Fibroblast of villous mesenchyme (primary cell): ENCODE results near the gene ITGAL. TPM values are rescaled to one million over a fixed set of nuclear protein-coding genes. Genes with fewer than 3 reads are reported as not detected.
"Not testable (repeated sequence)": the region's sequence is repeated elsewhere in the genome, so short reads cannot be mapped to it uniquely, and the experiment has no call there.

ENCODE experiments used
- DNase-seq: peaks from one replicate; pipeline ENCODE4 v3.0.0-alpha.2; 2010; ENCODE audit warnings: low read depth
- H3K4me3 ChIP-seq: 2 replicates; pipeline ENCODE4 v1.5.1; 2011; ENCODE audit warnings: low read depth, mild to moderate bottlenecking, low read length
- total RNA-seq: library from RNA; depleted of rRNA; stranded (reverse); fragments of >200 nt; gene quantifications from 2 replicates; pipeline ENCODE4 v1.2.3, GENCODE V29; 2012
- TF ChIP-seq, protein P1 (sequence below): IDR thresholded peaks from 2 replicates; pipeline ENCODE4 v1.5.1; 2012; ENCODE audit warnings: low read depth, mild to moderate bottlenecking, low read length; ENCODE audit not compliant: insufficient read depth

ITGAL gene
- total RNA-seq, 1 donor: not detected

DNA sequence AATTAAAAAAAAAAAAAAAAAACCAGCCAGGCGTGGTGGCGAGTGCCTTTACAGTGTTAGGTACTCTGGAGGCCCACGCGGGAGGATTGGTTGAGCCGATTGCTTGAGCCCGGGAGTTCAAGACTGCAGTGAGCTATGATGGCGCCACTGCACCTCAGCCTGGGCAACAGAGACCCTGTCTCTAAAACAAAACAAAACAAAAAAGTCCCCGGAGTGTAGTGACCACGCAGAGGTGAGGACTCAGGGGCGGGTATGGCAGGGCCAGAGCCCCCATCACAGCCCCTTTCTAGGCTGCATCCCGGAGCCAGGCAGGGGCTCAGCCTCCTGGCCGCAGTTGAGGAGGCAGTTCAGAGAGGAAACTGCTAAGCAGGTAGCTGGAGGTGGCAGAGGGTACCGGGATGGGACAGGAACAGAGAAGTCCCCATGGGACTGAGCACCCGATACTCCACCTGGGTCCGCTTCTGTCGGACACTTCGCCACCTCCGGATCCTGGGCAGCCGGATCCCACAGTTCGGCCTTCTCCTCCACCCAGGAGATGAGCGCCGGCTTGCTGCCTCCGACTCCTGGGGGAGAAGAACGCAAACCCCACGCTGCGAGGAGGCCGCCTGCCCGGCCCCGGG, 61.3 kb downstream of the ITGAL start:
- TF ChIP-seq, protein P1, sequence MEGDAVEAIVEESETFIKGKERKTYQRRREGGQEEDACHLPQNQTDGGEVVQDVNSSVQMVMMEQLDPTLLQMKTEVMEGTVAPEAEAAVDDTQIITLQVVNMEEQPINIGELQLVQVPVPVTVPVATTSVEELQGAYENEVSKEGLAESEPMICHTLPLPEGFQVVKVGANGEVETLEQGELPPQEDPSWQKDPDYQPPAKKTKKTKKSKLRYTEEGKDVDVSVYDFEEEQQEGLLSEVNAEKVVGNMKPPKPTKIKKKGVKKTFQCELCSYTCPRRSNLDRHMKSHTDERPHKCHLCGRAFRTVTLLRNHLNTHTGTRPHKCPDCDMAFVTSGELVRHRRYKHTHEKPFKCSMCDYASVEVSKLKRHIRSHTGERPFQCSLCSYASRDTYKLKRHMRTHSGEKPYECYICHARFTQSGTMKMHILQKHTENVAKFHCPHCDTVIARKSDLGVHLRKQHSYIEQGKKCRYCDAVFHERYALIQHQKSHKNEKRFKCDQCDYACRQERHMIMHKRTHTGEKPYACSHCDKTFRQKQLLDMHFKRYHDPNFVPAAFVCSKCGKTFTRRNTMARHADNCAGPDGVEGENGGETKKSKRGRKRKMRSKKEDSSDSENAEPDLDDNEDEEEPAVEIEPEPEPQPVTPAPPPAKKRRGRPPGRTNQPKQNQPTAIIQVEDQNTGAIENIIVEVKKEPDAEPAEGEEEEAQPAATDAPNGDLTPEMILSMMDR: no peak
- no peak for DNase-seq
- H3K4me3 ChIP-seq: peak overlapping the region; percentile 75

DNA sequence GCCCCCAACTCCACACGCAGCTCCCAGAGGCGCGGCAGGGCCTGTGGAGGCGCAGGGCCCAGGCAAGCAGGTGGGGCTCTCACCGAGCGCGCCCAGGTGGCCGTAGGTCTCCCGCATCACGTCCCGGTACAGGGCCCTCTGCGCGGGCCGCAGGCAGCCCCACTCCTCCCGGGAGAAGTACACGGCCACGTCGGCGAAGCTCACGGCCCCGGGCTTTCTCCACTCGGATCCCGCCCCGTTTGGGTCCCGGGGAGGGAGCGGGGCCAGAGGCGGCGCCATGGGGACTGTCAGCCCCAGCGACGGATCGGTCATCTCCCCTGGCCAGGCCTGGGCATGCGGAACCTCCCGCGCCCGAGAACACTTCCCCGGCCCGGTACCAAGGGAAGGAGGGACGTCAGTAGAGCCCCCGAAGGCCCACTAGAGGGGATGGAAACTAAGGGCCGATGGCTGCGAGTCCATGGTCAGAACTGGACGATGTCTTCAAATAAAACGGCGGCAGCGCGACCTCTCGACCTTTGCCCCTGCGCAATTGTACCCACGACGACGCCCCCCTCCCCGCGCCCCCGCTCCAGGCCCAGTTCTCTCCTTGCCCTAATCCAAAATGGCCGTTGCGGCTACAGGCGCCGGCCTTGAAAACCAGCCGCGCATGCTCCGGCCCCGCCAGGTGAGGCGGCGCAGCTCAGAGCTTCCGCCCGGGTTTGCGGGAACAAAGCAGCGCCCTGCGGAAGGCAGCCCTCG, 62.0 kb downstream of the ITGAL start, which contains the start of gene ZNF747:
Gene ZNF747, minus strand, starts transcription at position 491 of the 738 bp plus-strand sequence. Its CDS starts 179 bp downstream, at position 312.
- TF ChIP-seq, protein P1: no peak
- DNase-seq: peak; percentile 84
- H3K4me3 ChIP-seq: peak within 1 kb of the TSS; percentile 75

DNA sequence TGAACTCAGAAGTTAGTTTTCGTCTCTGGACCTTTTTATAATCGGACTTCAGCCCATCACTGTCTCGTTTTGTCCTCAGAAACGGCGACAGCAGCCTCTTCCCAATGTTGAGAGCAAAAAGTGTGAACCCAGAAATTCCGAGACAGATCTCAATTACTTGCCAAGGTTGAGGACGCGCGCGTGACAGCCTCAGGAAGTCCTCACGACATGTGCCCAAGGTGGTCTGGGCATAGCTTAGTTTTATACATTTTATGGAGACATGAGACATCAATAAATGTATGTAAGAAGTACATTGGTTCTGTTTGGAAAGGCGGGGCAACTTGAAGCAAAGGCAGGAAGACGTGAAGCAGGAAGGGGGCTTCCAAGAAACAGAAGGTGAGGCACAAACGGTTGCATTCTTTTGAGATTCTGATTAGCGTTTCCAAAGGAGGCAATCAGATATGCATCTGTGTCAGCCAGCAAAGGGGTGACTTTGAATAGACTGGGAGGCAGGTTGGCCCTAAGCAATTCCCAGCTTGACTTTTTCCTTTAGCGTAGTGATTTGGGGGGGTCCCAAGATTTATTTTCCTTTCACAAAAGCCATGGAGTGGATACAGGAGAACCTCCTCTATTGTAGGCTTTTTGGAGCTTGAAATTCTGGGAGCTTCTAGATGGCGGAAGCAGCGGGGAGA, 62.7 kb downstream of the ITGAL start:
- TF ChIP-seq, protein P1: no peak
- H3K4me3 ChIP-seq: peak overlapping the region; percentile 75
- no peak for DNase-seq

- TF ChIP-seq, protein P1: peak; percentile 76
- peak overlapping the region; percentile 75 for H3K4me3 ChIP-seq
- DNase-seq: peak; percentile 80
These were observed 63.2 kb downstream of the ITGAL start for GRCh38 chr16:30535777-30536190.

- DNase-seq, H3K4me3 ChIP-seq: not testable (repeated sequence)
These were observed 64.0 kb downstream of the ITGAL start for GRCh38 chr16:30536391-30537024.

GRCh38 chr16:30539000-30539964, 66.7 kb downstream of the ITGAL start:
- H3K4me3 ChIP-seq: no peak overlapping the region
- TF ChIP-seq, protein P1: no peak
- DNase-seq: no peak

DNA sequence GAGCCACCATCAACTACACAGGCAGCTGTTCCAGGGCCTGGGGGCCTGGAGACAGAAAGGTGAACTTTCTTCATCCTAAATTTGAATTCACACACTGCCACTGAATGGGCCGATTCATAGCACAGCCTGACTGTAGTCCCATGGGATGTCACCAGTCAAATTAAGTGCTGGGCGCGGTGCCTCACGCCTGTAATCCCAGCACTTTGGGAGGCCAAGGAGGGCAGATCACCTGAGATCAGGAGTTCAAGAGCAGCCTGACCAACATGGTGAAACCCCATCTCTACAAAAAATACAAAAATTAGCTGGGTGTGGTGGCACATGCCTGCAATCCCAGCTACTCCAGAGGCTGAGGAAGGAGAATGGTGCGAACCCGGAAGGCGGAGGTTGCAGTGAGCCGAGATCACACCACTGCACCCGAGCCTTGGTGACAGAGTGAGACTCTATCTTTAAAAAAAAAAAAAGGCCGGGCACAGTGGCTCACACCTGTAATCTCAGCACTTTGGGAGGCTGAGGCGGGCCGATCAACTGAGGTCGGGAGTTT, 67.5 kb downstream of the ITGAL start:
- not testable (repeated sequence) for DNase-seq, H3K4me3 ChIP-seq

- H3K4me3 ChIP-seq, DNase-seq: not testable (repeated sequence)
These were observed 68.4 kb downstream of the ITGAL start for GRCh38 chr16:30540916-30541464.
